ENCODE data around the gene HLX.

- TF ChIP-seq, protein P1, sequence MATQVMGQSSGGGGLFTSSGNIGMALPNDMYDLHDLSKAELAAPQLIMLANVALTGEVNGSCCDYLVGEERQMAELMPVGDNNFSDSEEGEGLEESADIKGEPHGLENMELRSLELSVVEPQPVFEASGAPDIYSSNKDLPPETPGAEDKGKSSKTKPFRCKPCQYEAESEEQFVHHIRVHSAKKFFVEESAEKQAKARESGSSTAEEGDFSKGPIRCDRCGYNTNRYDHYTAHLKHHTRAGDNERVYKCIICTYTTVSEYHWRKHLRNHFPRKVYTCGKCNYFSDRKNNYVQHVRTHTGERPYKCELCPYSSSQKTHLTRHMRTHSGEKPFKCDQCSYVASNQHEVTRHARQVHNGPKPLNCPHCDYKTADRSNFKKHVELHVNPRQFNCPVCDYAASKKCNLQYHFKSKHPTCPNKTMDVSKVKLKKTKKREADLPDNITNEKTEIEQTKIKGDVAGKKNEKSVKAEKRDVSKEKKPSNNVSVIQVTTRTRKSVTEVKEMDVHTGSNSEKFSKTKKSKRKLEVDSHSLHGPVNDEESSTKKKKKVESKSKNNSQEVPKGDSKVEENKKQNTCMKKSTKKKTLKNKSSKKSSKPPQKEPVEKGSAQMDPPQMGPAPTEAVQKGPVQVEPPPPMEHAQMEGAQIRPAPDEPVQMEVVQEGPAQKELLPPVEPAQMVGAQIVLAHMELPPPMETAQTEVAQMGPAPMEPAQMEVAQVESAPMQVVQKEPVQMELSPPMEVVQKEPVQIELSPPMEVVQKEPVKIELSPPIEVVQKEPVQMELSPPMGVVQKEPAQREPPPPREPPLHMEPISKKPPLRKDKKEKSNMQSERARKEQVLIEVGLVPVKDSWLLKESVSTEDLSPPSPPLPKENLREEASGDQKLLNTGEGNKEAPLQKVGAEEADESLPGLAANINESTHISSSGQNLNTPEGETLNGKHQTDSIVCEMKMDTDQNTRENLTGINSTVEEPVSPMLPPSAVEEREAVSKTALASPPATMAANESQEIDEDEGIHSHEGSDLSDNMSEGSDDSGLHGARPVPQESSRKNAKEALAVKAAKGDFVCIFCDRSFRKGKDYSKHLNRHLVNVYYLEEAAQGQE (IDR thresholded peaks at IDR 0.05; ENCODE audit: borderline replicate concordance) = no peak
- TF ChIP-seq, protein P2, sequence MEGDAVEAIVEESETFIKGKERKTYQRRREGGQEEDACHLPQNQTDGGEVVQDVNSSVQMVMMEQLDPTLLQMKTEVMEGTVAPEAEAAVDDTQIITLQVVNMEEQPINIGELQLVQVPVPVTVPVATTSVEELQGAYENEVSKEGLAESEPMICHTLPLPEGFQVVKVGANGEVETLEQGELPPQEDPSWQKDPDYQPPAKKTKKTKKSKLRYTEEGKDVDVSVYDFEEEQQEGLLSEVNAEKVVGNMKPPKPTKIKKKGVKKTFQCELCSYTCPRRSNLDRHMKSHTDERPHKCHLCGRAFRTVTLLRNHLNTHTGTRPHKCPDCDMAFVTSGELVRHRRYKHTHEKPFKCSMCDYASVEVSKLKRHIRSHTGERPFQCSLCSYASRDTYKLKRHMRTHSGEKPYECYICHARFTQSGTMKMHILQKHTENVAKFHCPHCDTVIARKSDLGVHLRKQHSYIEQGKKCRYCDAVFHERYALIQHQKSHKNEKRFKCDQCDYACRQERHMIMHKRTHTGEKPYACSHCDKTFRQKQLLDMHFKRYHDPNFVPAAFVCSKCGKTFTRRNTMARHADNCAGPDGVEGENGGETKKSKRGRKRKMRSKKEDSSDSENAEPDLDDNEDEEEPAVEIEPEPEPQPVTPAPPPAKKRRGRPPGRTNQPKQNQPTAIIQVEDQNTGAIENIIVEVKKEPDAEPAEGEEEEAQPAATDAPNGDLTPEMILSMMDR (IDR thresholded peaks at IDR 0.05; ENCODE audit: poor library complexity, severe bottlenecking) = no peak
- TF ChIP-seq POLR2AphosphoS5 (IDR thresholded peaks at IDR 0.05) (no peak), EZH2 (IDR thresholded peaks at IDR 0.05; ENCODE audit: borderline replicate concordance, insufficient read depth, low read length, poor library complexity, severe bottlenecking) (no peak), SMC3 (conservative IDR thresholded peaks at IDR 0.05; ENCODE audit: poor library complexity) (no peak), MXI1 (conservative IDR thresholded peaks at IDR 0.05; ENCODE audit: poor library complexity, severe bottlenecking) (no peak), TAF1 (IDR thresholded peaks at IDR 0.05; ENCODE audit: low read depth) (no peak), EP300 (conservative IDR thresholded peaks at IDR 0.05; ENCODE audit: poor library complexity, severe bottlenecking) (no peak)
Measured at GRCh38 chr1:220904876-220905275, 25.6 kb downstream of the HLX start.

Data from neural cell (in vitro differentiated cells).